HEK293 (cell line): ENCODE data around the gene TMEM167B.

ENCODE experiments used
- AEBP2 ChIP-seq: fragments of 450-650 bp; formaldehyde crosslinking; IDR thresholded peaks from 2 replicates; pipeline ENCODE4 v1.5.1; 2016; ENCODE audit warnings: missing biosample characterization, missing genetic modification characterization, borderline replicate concordance
- CTCF ChIP-seq: fragments of 450-650 bp; formaldehyde crosslinking; IDR thresholded peaks from 2 replicates; pipeline ENCODE4 v1.5.1; 2016; ENCODE audit warnings: missing biosample characterization, missing genetic modification characterization
- REST ChIP-seq: fragments of 450-650 bp; formaldehyde crosslinking; IDR thresholded peaks from 2 replicates; pipeline ENCODE4 v1.5.1; 2016; ENCODE audit warnings: missing biosample characterization, missing genetic modification characterization
- ZFP37 ChIP-seq: fragments of 450-650 bp; formaldehyde crosslinking; IDR thresholded peaks from 2 replicates; pipeline ENCODE4 v1.5.1; 2016; ENCODE audit warnings: missing biosample characterization, missing genetic modification characterization
- ZNF121 ChIP-seq: fragments of 450-650 bp; formaldehyde crosslinking; IDR thresholded peaks from 2 replicates; pipeline ENCODE4 v1.5.1; 2016; ENCODE audit warnings: missing biosample characterization, missing genetic modification characterization
- ZNF16 ChIP-seq: fragments of 450-650 bp; formaldehyde crosslinking; IDR thresholded peaks from 2 replicates; pipeline ENCODE4 v1.5.1; 2016; ENCODE audit warnings: low read depth, missing biosample characterization, missing genetic modification characterization
- ZNF311 ChIP-seq: fragments of 450-650 bp; formaldehyde crosslinking; IDR thresholded peaks from 2 replicates; pipeline ENCODE4 v1.5.1; 2017; ENCODE audit warnings: missing biosample characterization, missing genetic modification characterization, borderline replicate concordance
- ZNF366 ChIP-seq: fragments of 450-650 bp; formaldehyde crosslinking; conservative IDR thresholded peaks from 2 replicates; pipeline ENCODE4 v1.5.1; 2016; ENCODE audit warnings: missing biosample characterization, missing genetic modification characterization

GRCh38 chr1:109115685-109116084, 25.1 kb downstream of the TMEM167B start:
- no peak for TF ChIP-seq CTCF (tag by site-specific recombination)
- TF ChIP-seq AEBP2 = no peak
- TF ChIP-seq ZNF16 (tag by site-specific recombination) = no peak
- no peak for TF ChIP-seq REST
- TF ChIP-seq ZFP37 = no peak
- no peak for TF ChIP-seq ZNF311 (tag by site-specific recombination)
- TF ChIP-seq ZNF366 (tag by site-specific recombination) = no peak
- no peak for TF ChIP-seq ZNF121
